ENCODE data around the gene SIK3. TPM values are rescaled to one million over a fixed set of nuclear protein-coding genes. Genes with fewer than 3 reads are reported as not detected.

Gene SIK3
- polyA plus RNA-seq, 1 of the 3 experiments (the other 2 are of a cell fraction), result 5.1 TPM

DNA sequence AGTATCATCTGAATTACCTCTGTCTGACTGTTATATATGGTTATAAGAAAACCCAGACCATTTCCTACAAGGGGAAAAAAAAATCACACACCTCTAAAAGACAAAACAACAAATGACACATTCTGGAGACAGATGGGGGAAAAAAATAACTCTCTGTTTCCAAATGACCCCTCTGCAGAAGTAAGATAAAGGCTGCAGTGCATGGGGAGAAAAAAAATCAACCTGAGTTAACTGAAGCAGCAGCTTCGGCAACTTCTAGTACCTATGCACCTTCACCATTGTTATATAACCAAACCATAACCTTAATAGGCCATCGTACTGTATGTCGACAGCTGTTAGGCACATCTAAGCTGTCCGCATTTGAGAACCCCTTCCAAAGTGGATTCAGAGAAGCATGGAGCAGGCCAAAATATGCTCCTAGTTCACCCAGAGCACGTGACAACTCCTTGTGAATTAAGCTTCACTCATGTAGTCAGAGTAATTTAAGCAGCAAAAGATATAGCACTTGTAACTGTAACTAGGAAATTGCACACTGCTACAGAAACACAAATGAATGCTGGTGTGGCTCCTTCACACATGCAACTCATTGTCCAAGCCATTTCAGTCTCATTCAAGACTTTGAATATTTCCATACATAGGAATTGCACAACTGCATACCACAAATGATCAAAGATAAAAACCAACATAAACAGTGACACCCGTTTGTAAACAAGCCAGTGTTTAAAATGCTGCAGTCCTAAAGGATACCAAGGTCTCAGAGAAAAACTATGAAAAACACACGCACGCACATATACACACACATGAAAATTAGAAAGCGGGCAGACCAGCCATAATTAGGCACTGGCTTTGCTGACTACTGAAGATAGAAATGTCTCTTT is 2.7 kb downstream of the SIK3 start:
- TF ChIP-seq EP300 (IDR thresholded peaks at IDR 0.05; ENCODE audit: borderline replicate concordance in 1 of 2, low read depth in 1 of 2, low read length in 1 of 2) (no peak), NRF1 (IDR thresholded peaks at IDR 0.05; ENCODE audit: low read depth, low read length) (no peak), MEF2A (IDR thresholded peaks at IDR 0.05; ENCODE audit: borderline replicate concordance, low read depth) (no peak), JUND (IDR thresholded peaks at IDR 0.05) (no peak), ELF1 (IDR thresholded peaks at IDR 0.05) (no peak)
- TF ChIP-seq, protein P1, sequence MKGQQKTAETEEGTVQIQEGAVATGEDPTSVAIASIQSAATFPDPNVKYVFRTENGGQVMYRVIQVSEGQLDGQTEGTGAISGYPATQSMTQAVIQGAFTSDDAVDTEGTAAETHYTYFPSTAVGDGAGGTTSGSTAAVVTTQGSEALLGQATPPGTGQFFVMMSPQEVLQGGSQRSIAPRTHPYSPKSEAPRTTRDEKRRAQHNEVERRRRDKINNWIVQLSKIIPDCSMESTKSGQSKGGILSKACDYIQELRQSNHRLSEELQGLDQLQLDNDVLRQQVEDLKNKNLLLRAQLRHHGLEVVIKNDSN (IDR thresholded peaks at IDR 0.05; ENCODE audit: borderline replicate concordance, low read depth), result no peak
- TF ChIP-seq, protein P2, sequence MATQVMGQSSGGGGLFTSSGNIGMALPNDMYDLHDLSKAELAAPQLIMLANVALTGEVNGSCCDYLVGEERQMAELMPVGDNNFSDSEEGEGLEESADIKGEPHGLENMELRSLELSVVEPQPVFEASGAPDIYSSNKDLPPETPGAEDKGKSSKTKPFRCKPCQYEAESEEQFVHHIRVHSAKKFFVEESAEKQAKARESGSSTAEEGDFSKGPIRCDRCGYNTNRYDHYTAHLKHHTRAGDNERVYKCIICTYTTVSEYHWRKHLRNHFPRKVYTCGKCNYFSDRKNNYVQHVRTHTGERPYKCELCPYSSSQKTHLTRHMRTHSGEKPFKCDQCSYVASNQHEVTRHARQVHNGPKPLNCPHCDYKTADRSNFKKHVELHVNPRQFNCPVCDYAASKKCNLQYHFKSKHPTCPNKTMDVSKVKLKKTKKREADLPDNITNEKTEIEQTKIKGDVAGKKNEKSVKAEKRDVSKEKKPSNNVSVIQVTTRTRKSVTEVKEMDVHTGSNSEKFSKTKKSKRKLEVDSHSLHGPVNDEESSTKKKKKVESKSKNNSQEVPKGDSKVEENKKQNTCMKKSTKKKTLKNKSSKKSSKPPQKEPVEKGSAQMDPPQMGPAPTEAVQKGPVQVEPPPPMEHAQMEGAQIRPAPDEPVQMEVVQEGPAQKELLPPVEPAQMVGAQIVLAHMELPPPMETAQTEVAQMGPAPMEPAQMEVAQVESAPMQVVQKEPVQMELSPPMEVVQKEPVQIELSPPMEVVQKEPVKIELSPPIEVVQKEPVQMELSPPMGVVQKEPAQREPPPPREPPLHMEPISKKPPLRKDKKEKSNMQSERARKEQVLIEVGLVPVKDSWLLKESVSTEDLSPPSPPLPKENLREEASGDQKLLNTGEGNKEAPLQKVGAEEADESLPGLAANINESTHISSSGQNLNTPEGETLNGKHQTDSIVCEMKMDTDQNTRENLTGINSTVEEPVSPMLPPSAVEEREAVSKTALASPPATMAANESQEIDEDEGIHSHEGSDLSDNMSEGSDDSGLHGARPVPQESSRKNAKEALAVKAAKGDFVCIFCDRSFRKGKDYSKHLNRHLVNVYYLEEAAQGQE (IDR thresholded peaks at IDR 0.05; ENCODE audit: low read depth, low read length), result no peak
- Histone ChIP-seq H3K27me3 (ENCODE audit: insufficient read depth) (no peaks in the 10 kb centered on the region), H3K4me2 (0 out of 2 replicates have a peak overlapping the region, but pooled peaks have one; percentile 82), H3K27ac (ENCODE audit: low read depth in 2 of 2, low read length in 1 of 2) (no peak overlapping the region; a peak in 1 of 4 replicates), H2AFZ (ENCODE audit: low read depth) (no peak overlapping the region), H3K9me2 (no peaks in the 10 kb centered on the region), H3K79me2 (ENCODE audit: insufficient read depth) (peaks cover 73% of the 10 kb centered on the region), H3K36me3 (replicated peaks in 1 of 2; ENCODE audit: control insufficient read depth in 1 of 2, insufficient read depth in 2 of 2, low read length in 1 of 2) (peaks cover 0 to 3% of the 10 kb centered on the region in 2 experiments), H3K4me3 (ENCODE audit: low read depth in 2 of 2, low read length in 1 of 2) (no peak overlapping the region), H3F3A (replicated peaks; ENCODE audit: insufficient read depth) (peaks cover 3% of the 10 kb centered on the region), H3K4me1 (ENCODE audit: control insufficient read depth in 1 of 2, insufficient read depth in 2 of 2, low read depth in 1 of 2, low read length in 1 of 2) (peaks cover 29 to 30% of the 10 kb centered on the region in 2 experiments), H3K9me3 (no peaks in the 10 kb centered on the region), H4K20me1 (ENCODE audit: insufficient read depth) (peaks cover 30% of the 10 kb centered on the region), H3K9ac (no peak overlapping the region)
- no peak for DNase-seq
- ChIA-PET POLR2A (no interaction called here), CTCF (interaction anchor here (0.7 to 16.5 kb wide), 10 partner anchors 8 to 304 kb away, joined by 3 to 268 read pairs (median 4); partner anchors contain the start of genes APOA5 and ZPR1)
- 78% methylated on average over 9 of the region's 9 CpGs for WGBS (ENCODE audit: low lambda C conversion rate)

DNA sequence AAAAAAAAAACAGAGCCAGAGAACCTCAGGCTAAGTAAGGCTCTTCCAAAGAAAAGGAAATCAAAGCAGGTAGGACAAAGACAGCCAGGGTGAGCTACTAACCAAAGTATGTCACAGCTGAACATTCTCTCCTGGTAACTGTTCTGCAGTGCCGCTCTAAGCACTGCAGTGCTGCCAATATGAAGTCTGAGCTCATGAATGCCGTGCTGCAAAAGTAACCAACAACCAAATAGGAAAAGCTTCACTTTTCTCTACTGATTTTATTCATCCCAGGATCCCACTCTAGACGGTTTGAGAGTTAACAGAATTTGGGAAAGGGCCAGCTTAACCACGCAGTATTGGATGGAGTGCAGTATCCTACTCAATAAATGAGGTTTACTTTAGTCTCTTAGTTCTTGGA is 3.5 kb downstream of the SIK3 start:
- Histone ChIP-seq H3K4me2 (0 out of 2 replicates have a peak overlapping the region, but pooled peaks have one; percentile 23), H3K9ac (no peak overlapping the region), H3K9me2 (no peaks in the 10 kb centered on the region), H3K36me3 (replicated peaks in 1 of 2; ENCODE audit: control insufficient read depth in 1 of 2, insufficient read depth in 2 of 2, low read length in 1 of 2) (peaks cover 0 to 3% of the 10 kb centered on the region in 2 experiments), H3F3A (replicated peaks; ENCODE audit: insufficient read depth) (peaks cover 3% of the 10 kb centered on the region), H2AFZ (ENCODE audit: low read depth) (no peak overlapping the region), H4K20me1 (ENCODE audit: insufficient read depth) (peaks cover 36% of the 10 kb centered on the region), H3K27ac (ENCODE audit: low read depth in 2 of 2, low read length in 1 of 2) (no peak overlapping the region), H3K4me1 (ENCODE audit: control insufficient read depth in 1 of 2, insufficient read depth in 2 of 2, low read depth in 1 of 2, low read length in 1 of 2) (peaks cover 29 to 30% of the 10 kb centered on the region in 2 experiments), H3K27me3 (ENCODE audit: insufficient read depth) (no peaks in the 10 kb centered on the region), H3K79me2 (ENCODE audit: insufficient read depth) (peaks cover 80% of the 10 kb centered on the region), H3K9me3 (no peaks in the 10 kb centered on the region), H3K4me3 (ENCODE audit: low read depth in 2 of 2, low read length in 1 of 2) (no peak overlapping the region)
- CTCF ChIA-PET, result interaction anchor here (0.7 to 3.2 kb wide), 5 partner anchors 11 to 304 kb away, joined by 3 to 17 read pairs (median 5); partner anchors contain the start of gene APOA5
- WGBS (ENCODE audit: low lambda C conversion rate), result 68% methylated on average over 4 of the region's 4 CpGs
- peak; percentile 21; the same call in 1 of the 2 replicates for TF ChIP-seq NFIC (IDR thresholded peaks at IDR 0.05; ENCODE audit: borderline replicate concordance)
- TF ChIP-seq TAF1 (IDR thresholded peaks at IDR 0.05; ENCODE audit: borderline replicate concordance, low read depth, low read length), result no peak
- POLR2A ChIA-PET, result no interaction called here
- DNase-seq, result no peak
